Stimulated activated naive CD8-positive, alpha-beta T cell treated with anti-CD3 and anti-CD28 coated beads, Interleukin-15, Interleukin-2, amounts not matched to agents 100 ng/mL and 50 ng/mL, for 24 hours (primary cell): ENCODE data around the gene SPINDOC.

Source experiments
- H3K27ac Mint-ChIP-seq: one replicate; pipeline ENCODE4 v1.8.0; 2021; ENCODE audit warnings: mild to moderate bottlenecking, mixed read lengths
- H3K27me3 Mint-ChIP-seq: one replicate; pipeline ENCODE4 v1.8.0; 2021; ENCODE audit warnings: mixed read lengths
- H3K36me3 Mint-ChIP-seq: one replicate; pipeline ENCODE4 v1.8.0; 2021; ENCODE audit warnings: low read depth, mixed read lengths
- H3K4me1 Mint-ChIP-seq: one replicate; pipeline ENCODE4 v1.8.0; 2021; ENCODE audit warnings: low read depth, mixed read lengths
- H3K4me3 Mint-ChIP-seq: one replicate; pipeline ENCODE4 v1.8.0; 2021; ENCODE audit warnings: mild to moderate bottlenecking, mixed read lengths
- H3K9me3 Mint-ChIP-seq: one replicate; pipeline ENCODE4 v1.8.0; 2021; ENCODE audit warnings: mixed read lengths

Gene SPINDOC

GRCh38 chr11:63813035-63813562 lies at the start of gene SPINDOC:
TSS of gene SPINDOC (plus strand) at chr11:63813456. CDS start at chr11:63813687, 231 bp downstream.
- H3K27me3 Mint-ChIP-seq, result peaks cover 7% of the 10 kb centered on the region
- peak within 1 kb of the TSS; percentile 45 for H3K27ac Mint-ChIP-seq
- peaks cover 24% of the 10 kb centered on the region for H3K36me3 Mint-ChIP-seq
- H3K4me3 Mint-ChIP-seq, result peak within 1 kb of the TSS; percentile 85
- no peaks in the 10 kb centered on the region for H3K9me3 Mint-ChIP-seq
- peaks cover 26% of the 10 kb centered on the region for H3K4me1 Mint-ChIP-seq

- Mint-ChIP-seq H3K36me3 (no peaks in the 10 kb centered on the region), H3K9me3 (no peaks in the 10 kb centered on the region), H3K27ac (no peak overlapping the region)
Measured at GRCh38 chr11:63763496-63764339, 49.5 kb upstream of the SPINDOC start.

GRCh38 chr11:63764340-63764678 lies 48.9 kb upstream of the SPINDOC start:
- Mint-ChIP-seq H3K36me3 (no peaks in the 10 kb centered on the region), H3K9me3 (no peaks in the 10 kb centered on the region), H3K4me3 (no peak overlapping the region), H3K27ac (no peak overlapping the region), H3K27me3 (no peaks in the 10 kb centered on the region), H3K4me1 (peaks cover 8% of the 10 kb centered on the region)

More at GRCh38 chr11:63763496-63764339, 49.5 kb upstream of the SPINDOC start:
- Mint-ChIP-seq H3K4me1 (peaks cover 8% of the 10 kb centered on the region), H3K4me3 (no peak overlapping the region), H3K27me3 (no peaks in the 10 kb centered on the region)

- no peaks in the 10 kb centered on the region for H3K27me3 Mint-ChIP-seq
- no peak overlapping the region for H3K4me3 Mint-ChIP-seq
- no peaks in the 10 kb centered on the region for H3K9me3 Mint-ChIP-seq
- H3K36me3 Mint-ChIP-seq, result no peaks in the 10 kb centered on the region
- peaks cover 8% of the 10 kb centered on the region for H3K4me1 Mint-ChIP-seq
- no peak overlapping the region for H3K27ac Mint-ChIP-seq
Measured at GRCh38 chr11:63764679-63765647, 48.3 kb upstream of the SPINDOC start.

- H3K4me3 Mint-ChIP-seq, result no peak overlapping the region
- no peak overlapping the region for H3K27ac Mint-ChIP-seq
Measured at GRCh38 chr11:63765688-63766241, 47.5 kb upstream of the SPINDOC start.

GRCh38 chr11:63766531-63767235 lies 46.6 kb upstream of the SPINDOC start:
- H3K27me3 Mint-ChIP-seq, result peaks cover 6% of the 10 kb centered on the region
- H3K4me3 Mint-ChIP-seq, result peak overlapping the region; percentile 87
- H3K36me3 Mint-ChIP-seq, result no peaks in the 10 kb centered on the region
- H3K27ac Mint-ChIP-seq, result no peak overlapping the region
- no peaks in the 10 kb centered on the region for H3K9me3 Mint-ChIP-seq
- H3K4me1 Mint-ChIP-seq, result peaks cover 8% of the 10 kb centered on the region

More at GRCh38 chr11:63765688-63766241, 47.5 kb upstream of the SPINDOC start:
- Mint-ChIP-seq H3K36me3 (no peaks in the 10 kb centered on the region), H3K9me3 (no peaks in the 10 kb centered on the region), H3K27me3 (no peaks in the 10 kb centered on the region), H3K4me1 (peaks cover 8% of the 10 kb centered on the region)

- Mint-ChIP-seq H3K36me3 (no peaks in the 10 kb centered on the region), H3K4me1 (peaks cover 8% of the 10 kb centered on the region), H3K27me3 (peaks cover 8% of the 10 kb centered on the region), H3K4me3 (peak overlapping the region; percentile 87), H3K9me3 (no peaks in the 10 kb centered on the region), H3K27ac (peak overlapping the region; percentile 80)
Measured at GRCh38 chr11:63767267-63767564, 46.0 kb upstream of the SPINDOC start.

GRCh38 chr11:63767565-63768236 lies 45.6 kb upstream of the SPINDOC start:
- Mint-ChIP-seq H3K27me3 (peaks cover 11% of the 10 kb centered on the region), H3K4me1 (peaks cover 8% of the 10 kb centered on the region), H3K9me3 (no peaks in the 10 kb centered on the region), H3K27ac (peak overlapping the region; percentile 80), H3K36me3 (no peaks in the 10 kb centered on the region), H3K4me3 (peak overlapping the region; percentile 87)

GRCh38 chr11:63768237-63769041 lies 44.8 kb upstream of the SPINDOC start, which contains the start of gene ZFTA:
TSS of gene ZFTA (minus strand) at chr11:63768775. CDS start at chr11:63768622, 153 bp downstream.
- Mint-ChIP-seq H3K27me3 (peaks cover 14% of the 10 kb centered on the region), H3K36me3 (no peaks in the 10 kb centered on the region), H3K4me1 (peaks cover 8% of the 10 kb centered on the region), H3K4me3 (peak within 1 kb of the TSS; percentile 87), H3K27ac (peak within 1 kb of the TSS; percentile 80), H3K9me3 (no peaks in the 10 kb centered on the region)

- Mint-ChIP-seq H3K27ac (no peak overlapping the region), H3K4me3 (peak overlapping the region; percentile 23)
Measured at GRCh38 chr11:63769042-63769713, 44.1 kb upstream of the SPINDOC start.

GRCh38 chr11:63769714-63770455 lies 43.4 kb upstream of the SPINDOC start:
- Mint-ChIP-seq H3K27me3 (peaks cover 14% of the 10 kb centered on the region), H3K4me1 (peaks cover 8% of the 10 kb centered on the region), H3K4me3 (peak overlapping the region; percentile 51), H3K9me3 (no peaks in the 10 kb centered on the region), H3K27ac (no peak overlapping the region), H3K36me3 (no peaks in the 10 kb centered on the region)

More at GRCh38 chr11:63769042-63769713, 44.1 kb upstream of the SPINDOC start:
- H3K27me3 Mint-ChIP-seq, result peaks cover 14% of the 10 kb centered on the region
- peaks cover 8% of the 10 kb centered on the region for H3K4me1 Mint-ChIP-seq
- H3K9me3 Mint-ChIP-seq, result no peaks in the 10 kb centered on the region
- no peaks in the 10 kb centered on the region for H3K36me3 Mint-ChIP-seq

- H3K27me3 Mint-ChIP-seq, result peaks cover 14% of the 10 kb centered on the region
- H3K9me3 Mint-ChIP-seq, result no peaks in the 10 kb centered on the region
- H3K27ac Mint-ChIP-seq, result no peak overlapping the region
- H3K4me3 Mint-ChIP-seq, result no peak overlapping the region
- H3K36me3 Mint-ChIP-seq, result no peaks in the 10 kb centered on the region
- H3K4me1 Mint-ChIP-seq, result peaks cover 8% of the 10 kb centered on the region
Measured at GRCh38 chr11:63770763-63771162, 42.5 kb upstream of the SPINDOC start.
